ENCODE data around the gene PPP1R36. TPM values are rescaled to one million over a fixed set of nuclear protein-coding genes. Genes with fewer than 3 reads are reported as not detected.

The PPP1R36 gene
- total and polyA plus RNA-seq, 2 of the 8 experiments (the other 6 are each of a cell fraction or from before 2014, with no cell fraction given) = 0.39 to 0.93 TPM

GRCh38 chr14:64598404-64598803 lies 48.6 kb downstream of the PPP1R36 start:
- no peak overlapping the region for H3K56ac ChIP-seq (replicated peaks; ENCODE audit: insufficient read length, low read depth, low read length)
- no peak overlapping the region for H2AFZ ChIP-seq (ENCODE audit: low read length)
- FAIRE-seq (no peak), DNase-seq (ENCODE audit: low read depth in 1 of 2, low spot score in 2 of 2) (peak in 1 of 2 experiments; percentile 6)
- peak overlapping the region in 1 of 4 experiments; percentile 34; a peak in 1 of 7 replicates for H3K9ac ChIP-seq (replicated peaks in 1 of 4; ENCODE audit: extremely low read depth in 1 of 4, low read depth in 3 of 4, low read length in 3 of 4)
- no peak overlapping the region for H4K5ac ChIP-seq (ENCODE audit: insufficient read length, low read depth, low read length)
- no peaks in the 10 kb centered on the region for H3K36me3 ChIP-seq (ENCODE audit: control insufficient read depth in 2 of 4, insufficient read depth in 4 of 4, low read length in 3 of 4)
- no peaks in the 10 kb centered on the region for H3K9me3 ChIP-seq (ENCODE audit: insufficient read depth in 2 of 2, low read depth in 1 of 2, low read length in 1 of 2)
- H4K20me1 ChIP-seq (replicated peaks in 1 of 2; ENCODE audit: control insufficient read depth in 1 of 2, insufficient read depth in 2 of 2, low read length in 2 of 2) = no peaks in the 10 kb centered on the region
- H3K27ac ChIP-seq (ENCODE audit: low read depth, low read length) = no peak overlapping the region
- no peak overlapping the region for H2BK15ac ChIP-seq (ENCODE audit: low read length)
- no peak overlapping the region for H3K4me2 ChIP-seq (ENCODE audit: insufficient read depth in 1 of 2, low read depth in 2 of 2, low read length in 2 of 2)
- H3K23ac ChIP-seq (ENCODE audit: insufficient read length) = no peak overlapping the region
- no peak overlapping the region for H2BK120ac ChIP-seq (replicated peaks; ENCODE audit: low read depth, low read length)
- H3K79me1 ChIP-seq (ENCODE audit: low read depth, low read length) = no peaks in the 10 kb centered on the region
- ChIA-PET CTCF (ENCODE audit: partially characterized antibody) (no interaction called here), POLR2A (ENCODE audit: partially characterized antibody) (no interaction called here)
- no peak overlapping the region for H4K91ac ChIP-seq (replicated peaks; ENCODE audit: insufficient read length, low read length)
- H3K4me3 ChIP-seq (ENCODE audit: extremely low read depth in 1 of 4, insufficient read depth in 2 of 4, low read depth in 3 of 4, low read length in 4 of 4) = no peak overlapping the region
- no peaks in the 10 kb centered on the region for H3K27me3 ChIP-seq (replicated peaks in 1 of 4; ENCODE audit: control insufficient read depth in 3 of 4, extremely low read depth in 1 of 4, insufficient read depth in 3 of 4, low read length in 3 of 4)
- no peaks in the 10 kb centered on the region for H3K4me1 ChIP-seq (replicated peaks in 1 of 4; ENCODE audit: control insufficient read depth in 3 of 4, insufficient read depth in 4 of 4, low read length in 3 of 4)
- no peak overlapping the region for H3K18ac ChIP-seq (ENCODE audit: extremely low read depth, low read length)
- WGBS, 2 experiments (ENCODE audit: extremely low coverage in 1 of 2, insufficient coverage in 1 of 2, insufficient read length in 1 of 2, insufficient replicate concordance in 2 of 2, low coverage in 1 of 2, low lambda C conversion rate in 2 of 2, missing lambda C conversion rate in 1 of 2) = 92% methylated on average over 4 of the region's 4 CpGs; no CpG with 5 or more reads in 1 of the 2 experiments
- H2BK5ac ChIP-seq (ENCODE audit: low read depth, low read length) = no peak overlapping the region
- no peak overlapping the region for H4K8ac ChIP-seq (ENCODE audit: extremely low read depth, insufficient read depth, low read length)
- no peak overlapping the region for H2BK12ac ChIP-seq (ENCODE audit: low read depth, low read length)
- H2BK20ac ChIP-seq (ENCODE audit: low read length) = no peak overlapping the region
- no peaks in the 10 kb centered on the region for H3K79me2 ChIP-seq (ENCODE audit: control insufficient read depth in 1 of 2, insufficient read depth in 2 of 2, low read length in 2 of 2)
- H3K23me2 ChIP-seq (ENCODE audit: low read depth, low read length) = no peaks in the 10 kb centered on the region
- no peak overlapping the region for H3K14ac ChIP-seq (ENCODE audit: insufficient read length)
- no peak overlapping the region for H2AK5ac ChIP-seq (ENCODE audit: low read depth, low read length)
- no peak overlapping the region for H3K4ac ChIP-seq (replicated peaks; ENCODE audit: insufficient read length, low read depth, low read length)
- TF ChIP-seq HDAC6 (IDR thresholded peaks at IDR 0.05; ENCODE audit: low read depth, low read length) = no peak
- no peak for TF ChIP-seq SP1 (IDR thresholded peaks at IDR 0.05; ENCODE audit: low read depth, low read length)
- no peak for TF ChIP-seq GTF2F1 (IDR thresholded peaks at IDR 0.05; ENCODE audit: borderline replicate concordance, low read depth, low read length)
- no peak for TF ChIP-seq ATF3 (IDR thresholded peaks at IDR 0.05; ENCODE audit: insufficient read depth, low read depth, low read length)
- no peak for TF ChIP-seq EP300 (IDR thresholded peaks at IDR 0.05; ENCODE audit: borderline replicate concordance in 1 of 2, low read depth in 2 of 2, low read length in 2 of 2)
- TF ChIP-seq NANOG (IDR thresholded peaks at IDR 0.05; ENCODE audit: insufficient read depth, low read depth, low read length, poor library complexity, severe bottlenecking) = no peak
- TF ChIP-seq BACH1 (IDR thresholded peaks at IDR 0.05; ENCODE audit: low read length) = no peak
- no peak for TF ChIP-seq SP2 (IDR thresholded peaks at IDR 0.05; ENCODE audit: low read length)
- no peak for TF ChIP-seq YY1 (IDR thresholded peaks at IDR 0.05; ENCODE audit: low read depth, low read length)
- no peak for TF ChIP-seq CREB1 (IDR thresholded peaks at IDR 0.05)
- TF ChIP-seq PHF8 (conservative IDR thresholded peaks at IDR 0.05; ENCODE audit: low read depth, low read length) = no peak
- no peak for TF ChIP-seq JUN (IDR thresholded peaks at IDR 0.05; ENCODE audit: low read depth, low read length)
- no peak for TF ChIP-seq TAF1 (IDR thresholded peaks at IDR 0.05; ENCODE audit: low read depth, low read length)
- TF ChIP-seq JUND (IDR thresholded peaks at IDR 0.05; ENCODE audit: low read length) = no peak
- no peak for TF ChIP-seq POLR2AphosphoS5 (IDR thresholded peaks at IDR 0.05; ENCODE audit: low read depth, low read length)
